ENCODE measurements around the gene GRIK2. TPM values are rescaled to one million over a fixed set of nuclear protein-coding genes. Genes with fewer than 3 reads are reported as not detected.

Gene GRIK2
- total and polyA plus RNA-seq, 2 of the 4 experiments (the other 2 are of a cell fraction), result 8.2 to 15.2 TPM

DNA sequence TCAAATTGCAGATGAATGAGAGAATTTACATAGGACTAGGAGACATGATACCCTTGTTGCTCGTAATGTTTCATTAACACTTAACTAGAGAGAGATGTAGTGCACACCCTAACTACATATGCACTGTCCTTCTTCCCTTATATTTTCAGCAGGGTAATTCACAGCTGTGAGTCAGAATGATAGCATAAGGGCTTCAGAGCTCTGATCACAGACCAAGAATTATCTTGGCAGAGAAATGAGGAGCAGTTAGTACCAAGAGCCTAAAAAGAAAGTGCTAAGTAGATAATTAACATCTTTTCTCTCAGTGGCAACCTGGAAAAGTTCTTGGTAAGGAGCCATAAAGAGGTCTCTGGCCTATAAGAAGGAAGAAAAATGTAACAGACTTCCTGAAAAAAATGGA is 35.8 kb downstream of the GRIK2 start:
- no peak overlapping the region for H2AK9ac ChIP-seq (replicated peaks; ENCODE audit: low read depth, low read length, poor library complexity)
- H3K9me1 ChIP-seq (ENCODE audit: insufficient read depth, low read length), result no peaks in the 10 kb centered on the region
- DNase-seq, result peak; percentile 49
- intact Hi-C loops (cut with micrococcal nuclease) (no loop called here), dilution Hi-C loops (cut with HindIII; ENCODE audit: low sequenced_read_pairs, unreplicated experiment) (no loop called here), in situ Hi-C loops (cut with MboI; ENCODE audit: low sequenced_read_pairs) (no loop called here)
- BruUV-seq (replicated peaks), result no TSS peak
- H3K4me2 ChIP-seq (ENCODE audit: low read depth, low read length), result peak overlapping the region; percentile 54; the same call in 1 of the 2 replicates
- H3K27me3 ChIP-seq (ENCODE audit: control insufficient read depth, insufficient read depth, low read length), result no peaks in the 10 kb centered on the region
- H3K4ac ChIP-seq (ENCODE audit: low read depth, low read length), result no peak overlapping the region
- H2BK5ac ChIP-seq (ENCODE audit: low read depth, low read length, poor library complexity, severe bottlenecking), result no peak overlapping the region
- H3K4me3 ChIP-seq (ENCODE audit: insufficient read depth, low read depth, low read length), result no peak overlapping the region
- no peak overlapping the region for H2BK120ac ChIP-seq (ENCODE audit: low read depth, low read length)
- TF ChIP-seq, protein P1, sequence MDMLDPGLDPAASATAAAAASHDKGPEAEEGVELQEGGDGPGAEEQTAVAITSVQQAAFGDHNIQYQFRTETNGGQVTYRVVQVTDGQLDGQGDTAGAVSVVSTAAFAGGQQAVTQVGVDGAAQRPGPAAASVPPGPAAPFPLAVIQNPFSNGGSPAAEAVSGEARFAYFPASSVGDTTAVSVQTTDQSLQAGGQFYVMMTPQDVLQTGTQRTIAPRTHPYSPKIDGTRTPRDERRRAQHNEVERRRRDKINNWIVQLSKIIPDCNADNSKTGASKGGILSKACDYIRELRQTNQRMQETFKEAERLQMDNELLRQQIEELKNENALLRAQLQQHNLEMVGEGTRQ (IDR thresholded peaks at IDR 0.05; ENCODE audit: low read depth, low read length), result no peak
- TF ChIP-seq MXI1 (IDR thresholded peaks at IDR 0.05; ENCODE audit: borderline replicate concordance, low read depth, low read length) (no peak), MAFK (IDR thresholded peaks at IDR 0.05; ENCODE audit: low read depth, low read length) (no peak), NFE2L2 (IDR thresholded peaks at IDR 0.05; ENCODE audit: low read depth, low read length) (no peak), SMC3 (IDR thresholded peaks at IDR 0.05; ENCODE audit: low read depth, low read length) (no peak), MAZ (IDR thresholded peaks at IDR 0.05; ENCODE audit: borderline replicate concordance, low read depth, low read length) (no peak), CEBPB (IDR thresholded peaks at IDR 0.05; ENCODE audit: low read depth, low read length) (no peak), CHD1 (IDR thresholded peaks at IDR 0.05; ENCODE audit: low read depth, low read length) (no peak), FOS (IDR thresholded peaks at IDR 0.05; ENCODE audit: low read depth, low read length) (no peak), POLR2A (IDR thresholded peaks at IDR 0.05; ENCODE audit: low read depth, low read length) (no peak), RCOR1 (IDR thresholded peaks at IDR 0.05; ENCODE audit: insufficient replicate concordance, low read length) (no peak), BHLHE40 (IDR thresholded peaks at IDR 0.05; ENCODE audit: low read depth, low read length) (no peak), RFX5 (IDR thresholded peaks at IDR 0.05; ENCODE audit: low read depth, low read length) (no peak), RAD21 (IDR thresholded peaks at IDR 0.05; ENCODE audit: low read length) (no peak)
- TF ChIP-seq, protein P2, sequence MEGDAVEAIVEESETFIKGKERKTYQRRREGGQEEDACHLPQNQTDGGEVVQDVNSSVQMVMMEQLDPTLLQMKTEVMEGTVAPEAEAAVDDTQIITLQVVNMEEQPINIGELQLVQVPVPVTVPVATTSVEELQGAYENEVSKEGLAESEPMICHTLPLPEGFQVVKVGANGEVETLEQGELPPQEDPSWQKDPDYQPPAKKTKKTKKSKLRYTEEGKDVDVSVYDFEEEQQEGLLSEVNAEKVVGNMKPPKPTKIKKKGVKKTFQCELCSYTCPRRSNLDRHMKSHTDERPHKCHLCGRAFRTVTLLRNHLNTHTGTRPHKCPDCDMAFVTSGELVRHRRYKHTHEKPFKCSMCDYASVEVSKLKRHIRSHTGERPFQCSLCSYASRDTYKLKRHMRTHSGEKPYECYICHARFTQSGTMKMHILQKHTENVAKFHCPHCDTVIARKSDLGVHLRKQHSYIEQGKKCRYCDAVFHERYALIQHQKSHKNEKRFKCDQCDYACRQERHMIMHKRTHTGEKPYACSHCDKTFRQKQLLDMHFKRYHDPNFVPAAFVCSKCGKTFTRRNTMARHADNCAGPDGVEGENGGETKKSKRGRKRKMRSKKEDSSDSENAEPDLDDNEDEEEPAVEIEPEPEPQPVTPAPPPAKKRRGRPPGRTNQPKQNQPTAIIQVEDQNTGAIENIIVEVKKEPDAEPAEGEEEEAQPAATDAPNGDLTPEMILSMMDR (conservative IDR thresholded peaks at IDR 0.05; ENCODE audit: low read depth, low read length), result no peak
- TF ChIP-seq, protein P3, sequence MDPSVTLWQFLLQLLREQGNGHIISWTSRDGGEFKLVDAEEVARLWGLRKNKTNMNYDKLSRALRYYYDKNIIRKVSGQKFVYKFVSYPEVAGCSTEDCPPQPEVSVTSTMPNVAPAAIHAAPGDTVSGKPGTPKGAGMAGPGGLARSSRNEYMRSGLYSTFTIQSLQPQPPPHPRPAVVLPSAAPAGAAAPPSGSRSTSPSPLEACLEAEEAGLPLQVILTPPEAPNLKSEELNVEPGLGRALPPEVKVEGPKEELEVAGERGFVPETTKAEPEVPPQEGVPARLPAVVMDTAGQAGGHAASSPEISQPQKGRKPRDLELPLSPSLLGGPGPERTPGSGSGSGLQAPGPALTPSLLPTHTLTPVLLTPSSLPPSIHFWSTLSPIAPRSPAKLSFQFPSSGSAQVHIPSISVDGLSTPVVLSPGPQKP (IDR thresholded peaks at IDR 0.05; ENCODE audit: borderline replicate concordance, low read depth, low read length), result no peak
- no peaks in the 10 kb centered on the region; a peak in 1 of 4 replicates for H3K79me1 ChIP-seq (ENCODE audit: low read depth in 1 of 2, low read length in 2 of 2)
- H2AFZ ChIP-seq (replicated peaks; ENCODE audit: low read length, poor library complexity), result no peak overlapping the region
- H4K20me1 ChIP-seq (ENCODE audit: insufficient read depth, low read length), result no peaks in the 10 kb centered on the region
- H2BK20ac ChIP-seq (ENCODE audit: low read depth, low read length), result no peak overlapping the region
- H3K23ac ChIP-seq (ENCODE audit: low read depth, low read length), result no peak overlapping the region
- no peaks in the 10 kb centered on the region; the same call in 1 of the 2 replicates for H3K4me1 ChIP-seq (ENCODE audit: control insufficient read depth, insufficient read depth, low read length)
- POLR2A ChIA-PET (ENCODE audit: unreplicated experiment), result no interaction called here
- no CpG with 5 or more reads among the region's 1 CpG for WGBS, 2 experiments (ENCODE audit: extremely low coverage in 2 of 2, insufficient read length in 1 of 2)
- no peak overlapping the region for H3K14ac ChIP-seq (replicated peaks; ENCODE audit: low read depth, low read length)
- no peak overlapping the region for H4K5ac ChIP-seq (ENCODE audit: low read depth, low read length)
- no peak overlapping the region for H3K56ac ChIP-seq (ENCODE audit: extremely low read depth, insufficient read depth, low read length)
- no peak overlapping the region for H3K27ac ChIP-seq (ENCODE audit: insufficient read depth, low read length)
- ATAC-seq (ENCODE audit: low read depth), result peak; percentile 63
- CTCF ChIA-PET, result no interaction called here
- H2AK5ac ChIP-seq (ENCODE audit: low read depth, low read length), result no peak overlapping the region
- H3K9ac ChIP-seq (ENCODE audit: low read depth, low read length), result no peak overlapping the region
- no peaks in the 10 kb centered on the region for H3K9me3 ChIP-seq (ENCODE audit: control insufficient read depth, insufficient read depth, low read length)
- H4K8ac ChIP-seq (ENCODE audit: low read depth in 2 of 2, low read length in 2 of 2), result no peak overlapping the region
- peaks cover 3% of the 10 kb centered on the region; the same call in 1 of the 2 replicates for H3K36me3 ChIP-seq (ENCODE audit: control insufficient read depth, insufficient read depth, low read length)
- no peak overlapping the region for H4K91ac ChIP-seq (ENCODE audit: insufficient read depth, low read depth, low read length)
- no peak overlapping the region for H3K18ac ChIP-seq (ENCODE audit: low read depth, low read length)
- H2BK15ac ChIP-seq (ENCODE audit: low read depth, low read length), result no peak overlapping the region

All from IMR-90 (cell line).